ENCODE measurements around the gene PLD6.

- TF ChIP-seq CTCF (IDR thresholded peaks at IDR 0.05), result no peak
- TF ChIP-seq EP300 (IDR thresholded peaks at IDR 0.05), result no peak
- no peak for TF ChIP-seq POLR2A (IDR thresholded peaks at IDR 0.05)
These were observed 46.1 kb upstream of the PLD6 start for GRCh38 chr17:17252149-17252661.

All from upper lobe of left lung (tissue), 4 donors.